ENCODE measurements around the gene TM4SF20. TPM values are rescaled to one million over a fixed set of nuclear protein-coding genes. Genes with fewer than 3 reads are reported as not detected.
"Not testable (repeated sequence)": the region's sequence is repeated elsewhere in the genome, so short reads cannot be mapped to it uniquely, and the experiment has no call there.

The TM4SF20 gene
- polyA plus RNA-seq, 1 of the 3 experiments (the other 2 are of a cell fraction), result 0.03 TPM

GRCh38 chr2:227365833-227366232, 13.3 kb downstream of the TM4SF20 start:
- H4K20me1 ChIP-seq (ENCODE audit: insufficient read depth), result no peaks in the 10 kb centered on the region
- no peak for DNase-seq
- peaks cover 2 to 6% of the 10 kb centered on the region in 2 experiments for H3K36me3 ChIP-seq (replicated peaks in 1 of 2; ENCODE audit: control insufficient read depth in 1 of 2, insufficient read depth in 2 of 2, low read length in 1 of 2)
- H2AFZ ChIP-seq (ENCODE audit: low read depth), result no peak overlapping the region
- H3K4me3 ChIP-seq (ENCODE audit: low read depth in 2 of 2, low read length in 1 of 2), result no peak overlapping the region
- H3F3A ChIP-seq (replicated peaks; ENCODE audit: insufficient read depth), result peaks cover 33% of the 10 kb centered on the region
- 39% methylated on average over 3 of the region's 3 CpGs for WGBS (ENCODE audit: low lambda C conversion rate)
- no peak for TF ChIP-seq ELF1 (IDR thresholded peaks at IDR 0.05)
- no peak for TF ChIP-seq FOXJ3 (CRISPR knock-in tag; IDR thresholded peaks at IDR 0.05)
- 0 out of 2 replicates have a peak, but pooled peaks have one; percentile 12 for TF ChIP-seq RCOR1 (IDR thresholded peaks at IDR 0.05; ENCODE audit: low read length)
- ChIA-PET POLR2A (no interaction called here), CTCF (no interaction called here)
- H3K9me2 ChIP-seq, result no peaks in the 10 kb centered on the region
- peak overlapping the region; percentile 29 to 85; a peak in 1 of 4 replicates for H3K27ac ChIP-seq (ENCODE audit: low read depth in 2 of 2, low read length in 1 of 2)
- peaks cover 11 to 36% of the 10 kb centered on the region in 2 experiments for H3K4me1 ChIP-seq (ENCODE audit: control insufficient read depth in 1 of 2, insufficient read depth in 2 of 2, low read depth in 1 of 2, low read length in 1 of 2)
- no peaks in the 10 kb centered on the region for H3K27me3 ChIP-seq (ENCODE audit: insufficient read depth)
- no peaks in the 10 kb centered on the region for H3K79me2 ChIP-seq (ENCODE audit: insufficient read depth)
- H3K9me3 ChIP-seq, result no peaks in the 10 kb centered on the region
- H3K9ac ChIP-seq, result no peak overlapping the region
- no peak overlapping the region for H3K4me2 ChIP-seq

GRCh38 chr2:227364585-227365263, 14.4 kb downstream of the TM4SF20 start:
- H3K4me2 ChIP-seq; H3K79me2 ChIP-seq (ENCODE audit: insufficient read depth); POLR2A ChIA-PET; DNase-seq; H3K27ac ChIP-seq (ENCODE audit: low read depth in 2 of 2, low read length in 1 of 2); H3K4me3 ChIP-seq (ENCODE audit: low read depth in 2 of 2, low read length in 1 of 2); H4K20me1 ChIP-seq (ENCODE audit: insufficient read depth); H3K27me3 ChIP-seq (ENCODE audit: insufficient read depth); H3K9ac ChIP-seq; H3K9me3 ChIP-seq; H3K9me2 ChIP-seq; CTCF ChIA-PET; H2AFZ ChIP-seq (ENCODE audit: low read depth): not testable (repeated sequence)
- WGBS (ENCODE audit: low lambda C conversion rate), result 98% methylated on average over 11 of the region's 11 CpGs
- peaks cover 3 to 17% of the 10 kb centered on the region in 2 experiments for H3K36me3 ChIP-seq (replicated peaks in 1 of 2; ENCODE audit: control insufficient read depth in 1 of 2, insufficient read depth in 2 of 2, low read length in 1 of 2)
- peaks cover 22% of the 10 kb centered on the region for H3F3A ChIP-seq (replicated peaks; ENCODE audit: insufficient read depth)
- peaks cover 11 to 25% of the 10 kb centered on the region in 2 experiments; a peak in 3 of 4 replicates for H3K4me1 ChIP-seq (ENCODE audit: control insufficient read depth in 1 of 2, insufficient read depth in 2 of 2, low read depth in 1 of 2, low read length in 1 of 2)

- ChIA-PET CTCF (no interaction called here), POLR2A (no interaction called here)
- 97% methylated on average over 6 of the region's 6 CpGs for WGBS (ENCODE audit: low lambda C conversion rate)
These were observed 15.3 kb downstream of the TM4SF20 start for GRCh38 chr2:227363756-227364155.

More at GRCh38 chr2:227363756-227364155, 15.3 kb downstream of the TM4SF20 start:
- DNase-seq, result no peak
- Histone ChIP-seq H4K20me1 (ENCODE audit: insufficient read depth) (no peaks in the 10 kb centered on the region), H3K9ac (no peak overlapping the region), H3K27ac (ENCODE audit: low read depth in 2 of 2, low read length in 1 of 2) (no peak overlapping the region), H3K9me2 (no peaks in the 10 kb centered on the region), H2AFZ (ENCODE audit: low read depth) (no peak overlapping the region), H3K4me2 (no peak overlapping the region), H3K36me3 (replicated peaks in 1 of 2; ENCODE audit: control insufficient read depth in 1 of 2, insufficient read depth in 2 of 2, low read length in 1 of 2) (peaks cover 9 to 27% of the 10 kb centered on the region in 2 experiments), H3K4me3 (ENCODE audit: low read depth in 2 of 2, low read length in 1 of 2) (no peak overlapping the region), H3F3A (replicated peaks; ENCODE audit: insufficient read depth) (peaks cover 21% of the 10 kb centered on the region), H3K27me3 (ENCODE audit: insufficient read depth) (no peaks in the 10 kb centered on the region), H3K4me1 (ENCODE audit: control insufficient read depth in 1 of 2, insufficient read depth in 2 of 2, low read depth in 1 of 2, low read length in 1 of 2) (peaks cover 11 to 15% of the 10 kb centered on the region in 2 experiments; a peak in 3 of 4 replicates), H3K79me2 (ENCODE audit: insufficient read depth) (no peaks in the 10 kb centered on the region), H3K9me3 (no peaks in the 10 kb centered on the region)
- TF ChIP-seq REST (IDR thresholded peaks at IDR 0.05; ENCODE audit: low read depth, low read length) (no peak), RCOR1 (IDR thresholded peaks at IDR 0.05; ENCODE audit: low read length) (no peak), CTCF (IDR thresholded peaks at IDR 0.05) (peak; percentile 48), RAD21 (IDR thresholded peaks at IDR 0.05; ENCODE audit: low read length) (peak; percentile 21; the same call in 1 of the 2 replicates)
